Calu3 (cell line): ENCODE results near the gene CIROP. TPM values are rescaled to one million over a fixed set of nuclear protein-coding genes. Genes with fewer than 3 reads are reported as not detected.

ENCODE experiments used
- BruUV-seq: library from RNA; stranded (reverse); fragments of 400-500 nt; replicated peaks from 2 replicates; lab custom pipeline; 2021; lab: Mats Ljungman, UMichigan
- CTCF ChIA-PET: fragments of 300-600 bp; sonication (Branson Sonifier 250); formaldehyde crosslinking; loops from one replicate; lab custom pipeline; 2022; ENCODE audit warnings: antibody characterized with exemption; lab: Charles Lee
- DNase-seq: peaks from one replicate; pipeline ENCODE4 v3.0.0; 2022
- H3K27ac Mint-ChIP-seq: one replicate; pipeline ENCODE4 v1.8.0; 2022; ENCODE audit warnings: mixed read lengths; ENCODE audit not compliant: unreplicated experiment
- H3K27me3 Mint-ChIP-seq: one replicate; pipeline ENCODE4 v1.8.0; 2022; ENCODE audit warnings: mixed read lengths; ENCODE audit not compliant: unreplicated experiment
- H3K36me3 Mint-ChIP-seq: one replicate; pipeline ENCODE4 v1.8.0; 2022; ENCODE audit warnings: mild to moderate bottlenecking, moderate library complexity, mixed read lengths; ENCODE audit not compliant: insufficient read depth, unreplicated experiment
- H3K4me1 Mint-ChIP-seq: one replicate; pipeline ENCODE4 v1.8.0; 2022; ENCODE audit warnings: mild to moderate bottlenecking, low read depth, mixed read lengths; ENCODE audit not compliant: unreplicated experiment
- H3K4me3 Mint-ChIP-seq: one replicate; pipeline ENCODE4 v1.8.0; 2022; ENCODE audit warnings: mild to moderate bottlenecking, low read depth, moderate library complexity, mixed read lengths; ENCODE audit not compliant: unreplicated experiment
- H3K9me3 Mint-ChIP-seq: one replicate; pipeline ENCODE4 v1.8.0; 2022; ENCODE audit warnings: low read depth, mixed read lengths; ENCODE audit not compliant: unreplicated experiment
- intact Hi-C: fragments of 100-400 bp; cut with micrococcal nuclease; formaldehyde crosslinking; loops from one replicate; pipeline ENCODE4 v1.10.0; 2022; ENCODE audit not compliant: unreplicated experiment
- total RNA-seq: library from RNA; stranded (reverse); gene quantifications from 2 replicates; pipeline ENCODE4 v1.2.3, GENCODE V29; 2022
- TF ChIP-seq, protein P1 (sequence below): fragments of 200-600 bp; IDR thresholded peaks from one replicate; pipeline ENCODE4 v1.8.0; 2022; ENCODE audit warnings: antibody characterized with exemption; ENCODE audit not compliant: unreplicated experiment

CIROP gene
- total RNA-seq, 1 experiment from 2014 or later, result not detected

DNA sequence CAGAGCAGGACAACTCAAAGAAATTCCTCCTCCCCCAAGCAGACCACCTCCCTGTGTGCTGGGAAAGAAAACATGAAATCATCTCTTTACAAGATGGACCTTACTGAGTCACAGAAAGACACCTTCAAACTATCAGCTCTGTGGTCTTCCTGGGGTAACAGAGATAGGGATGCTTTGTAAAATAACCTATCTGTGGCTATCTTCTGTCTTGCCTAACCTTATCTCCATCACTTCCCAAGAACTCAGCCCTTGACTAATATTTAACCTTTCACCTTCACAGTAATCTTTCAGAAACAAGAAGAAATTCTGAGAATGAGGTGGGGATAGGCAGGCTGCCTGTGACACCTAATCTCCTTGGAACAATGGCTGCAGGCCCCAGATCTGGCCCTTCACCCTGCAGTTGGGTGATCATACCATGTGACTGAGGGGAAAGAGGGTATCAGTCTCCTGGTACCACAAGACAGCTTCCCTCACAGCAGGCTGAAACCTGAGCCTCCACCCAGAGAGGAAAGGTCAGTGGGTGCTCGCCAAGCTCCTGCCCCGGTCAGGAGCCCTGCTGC is 41.6 kb upstream of the CIROP start:
- peaks cover 90% of the 10 kb centered on the region for H3K27me3 Mint-ChIP-seq
- no peaks in the 10 kb centered on the region for H3K4me1 Mint-ChIP-seq
- no peak overlapping the region for H3K4me3 Mint-ChIP-seq
- no peaks in the 10 kb centered on the region for H3K36me3 Mint-ChIP-seq
- CTCF ChIA-PET, result no interaction called here
- no peaks in the 10 kb centered on the region for H3K9me3 Mint-ChIP-seq
- no TSS peak for BruUV-seq
- DNase-seq, result no peak
- TF ChIP-seq, protein P1, sequence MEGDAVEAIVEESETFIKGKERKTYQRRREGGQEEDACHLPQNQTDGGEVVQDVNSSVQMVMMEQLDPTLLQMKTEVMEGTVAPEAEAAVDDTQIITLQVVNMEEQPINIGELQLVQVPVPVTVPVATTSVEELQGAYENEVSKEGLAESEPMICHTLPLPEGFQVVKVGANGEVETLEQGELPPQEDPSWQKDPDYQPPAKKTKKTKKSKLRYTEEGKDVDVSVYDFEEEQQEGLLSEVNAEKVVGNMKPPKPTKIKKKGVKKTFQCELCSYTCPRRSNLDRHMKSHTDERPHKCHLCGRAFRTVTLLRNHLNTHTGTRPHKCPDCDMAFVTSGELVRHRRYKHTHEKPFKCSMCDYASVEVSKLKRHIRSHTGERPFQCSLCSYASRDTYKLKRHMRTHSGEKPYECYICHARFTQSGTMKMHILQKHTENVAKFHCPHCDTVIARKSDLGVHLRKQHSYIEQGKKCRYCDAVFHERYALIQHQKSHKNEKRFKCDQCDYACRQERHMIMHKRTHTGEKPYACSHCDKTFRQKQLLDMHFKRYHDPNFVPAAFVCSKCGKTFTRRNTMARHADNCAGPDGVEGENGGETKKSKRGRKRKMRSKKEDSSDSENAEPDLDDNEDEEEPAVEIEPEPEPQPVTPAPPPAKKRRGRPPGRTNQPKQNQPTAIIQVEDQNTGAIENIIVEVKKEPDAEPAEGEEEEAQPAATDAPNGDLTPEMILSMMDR, result no peak
- H3K27ac Mint-ChIP-seq, result no peak overlapping the region
- intact Hi-C loops, result no loop called here

DNA sequence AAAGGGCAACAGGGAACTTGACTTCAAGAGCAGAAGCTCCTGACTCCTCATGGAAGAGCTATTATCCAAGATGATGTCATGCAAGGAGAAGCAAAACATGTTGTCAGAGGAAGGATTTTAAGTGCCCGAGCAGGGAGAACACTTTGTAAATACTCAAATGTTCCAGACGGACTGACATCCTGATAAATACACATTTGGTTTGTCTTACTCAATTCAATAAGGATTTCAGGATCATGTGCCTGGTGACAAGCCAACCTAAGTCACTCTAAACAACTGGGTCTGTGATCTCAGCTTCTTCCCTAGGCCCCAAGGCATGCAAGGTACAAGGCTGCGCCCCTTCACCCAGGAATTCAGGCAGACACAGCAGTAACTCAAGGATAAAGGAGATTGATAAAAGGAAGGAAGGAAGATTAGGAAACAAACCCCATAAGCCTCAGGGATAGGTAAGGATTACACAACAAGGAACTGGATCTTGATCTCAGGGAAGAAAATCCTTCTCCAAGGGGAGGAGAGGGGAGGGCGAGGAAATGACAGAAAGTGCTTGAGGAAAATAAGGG is 41.1 kb upstream of the CIROP start:
- Mint-ChIP-seq H3K4me3 (no peak overlapping the region), H3K27me3 (peaks cover 94% of the 10 kb centered on the region), H3K9me3 (no peaks in the 10 kb centered on the region), H3K36me3 (no peaks in the 10 kb centered on the region), H3K4me1 (no peaks in the 10 kb centered on the region), H3K27ac (no peak overlapping the region)
- intact Hi-C loops, result no loop called here
- CTCF ChIA-PET, result no interaction called here
- no TSS peak for BruUV-seq
- no peak for DNase-seq
- TF ChIP-seq, protein P1, result no peak

DNA sequence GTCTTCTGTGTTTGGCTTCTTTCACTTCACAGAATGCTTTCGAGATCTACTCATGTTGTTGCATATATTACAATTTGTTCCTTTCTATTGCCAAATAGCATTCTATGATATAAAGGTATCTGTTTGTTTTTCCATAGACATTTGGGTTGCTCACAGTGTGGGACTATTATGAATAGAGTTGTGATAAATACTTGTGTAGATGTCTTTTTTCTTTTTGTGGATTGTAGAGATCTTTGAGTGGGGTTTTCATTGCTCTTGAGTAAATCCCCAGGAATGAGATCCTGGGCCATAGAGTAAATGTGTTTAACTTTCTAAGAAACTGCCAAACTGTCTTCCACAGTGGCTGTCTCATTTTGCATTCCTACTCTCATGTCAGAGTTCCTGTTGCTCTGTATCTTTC is 39.1 kb upstream of the CIROP start:
- H3K27me3 Mint-ChIP-seq, result peaks cover 95% of the 10 kb centered on the region
- CTCF ChIA-PET, result interaction anchor here (0.6 to 1.0 kb wide), 2 partner anchors 33 to 1687 kb away, joined by 3 to 4 read pairs; no protein-coding TSS in a partner anchor
- TF ChIP-seq, protein P1, result no peak
- no peak overlapping the region for H3K4me3 Mint-ChIP-seq
- H3K36me3 Mint-ChIP-seq, result no peaks in the 10 kb centered on the region
- no TSS peak for BruUV-seq
- no peak for DNase-seq
- H3K4me1 Mint-ChIP-seq, result no peaks in the 10 kb centered on the region
- H3K27ac Mint-ChIP-seq, result no peak overlapping the region
- no peaks in the 10 kb centered on the region for H3K9me3 Mint-ChIP-seq
- intact Hi-C loops, result no loop called here

DNA sequence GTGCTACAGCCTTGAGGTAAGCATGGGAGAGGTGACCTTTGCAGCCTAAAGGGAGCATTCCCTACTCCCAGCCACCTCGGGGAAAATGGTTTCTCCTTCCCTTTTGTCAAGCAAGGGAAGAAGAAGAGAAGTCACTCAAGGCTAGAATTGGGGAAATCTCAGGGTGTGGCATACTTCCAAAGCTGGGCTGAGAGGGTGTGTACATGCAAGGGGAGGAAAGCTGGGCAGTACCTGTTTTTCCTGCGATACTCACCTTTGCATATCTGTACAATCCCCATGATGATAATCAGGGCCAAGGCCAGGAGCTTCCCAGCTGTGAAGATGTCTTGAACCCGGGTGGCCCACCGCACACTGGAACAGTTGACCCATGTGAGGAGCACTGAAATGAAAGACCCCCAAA is 38.0 kb upstream of the CIROP start:
- H3K27me3 Mint-ChIP-seq, result peaks cover 95% of the 10 kb centered on the region
- no peak overlapping the region for H3K4me3 Mint-ChIP-seq
- H3K27ac Mint-ChIP-seq, result no peak overlapping the region
- DNase-seq, result no peak
- H3K9me3 Mint-ChIP-seq, result no peaks in the 10 kb centered on the region
- TF ChIP-seq, protein P1, result no peak
- no TSS peak for BruUV-seq
- CTCF ChIA-PET, result interaction anchor here (0.5 to 0.6 kb wide), 2 partner anchors 9 to 10 kb away, joined by 3 to 4 read pairs; no protein-coding TSS in a partner anchor
- intact Hi-C loops, result no loop called here
- H3K36me3 Mint-ChIP-seq, result no peaks in the 10 kb centered on the region
- H3K4me1 Mint-ChIP-seq, result no peaks in the 10 kb centered on the region
